A673 (cell line): ENCODE results near the gene CEACAM5.

Source experiments
- EZH2 ChIP-seq: fragments of 200-600 bp; sonication (generic); IDR thresholded peaks from 2 replicates; pipeline ENCODE4 v1.6.1; 2017; ENCODE audit warnings: borderline replicate concordance, low read depth, mild to moderate bottlenecking, mixed read lengths, antibody characterized with exemption, low read length; ENCODE audit not compliant: poor library complexity, severe bottlenecking
- TF ChIP-seq, protein P1 (sequence below): fragments of 300-800, 200-600 bp; sonication (generic); conservative IDR thresholded peaks from 2 replicates; pipeline ENCODE4 v1.5.1; 2017; ENCODE audit warnings: low read depth, mild to moderate bottlenecking, antibody characterized with exemption, low read length, moderate library complexity, mixed read lengths

DNA sequence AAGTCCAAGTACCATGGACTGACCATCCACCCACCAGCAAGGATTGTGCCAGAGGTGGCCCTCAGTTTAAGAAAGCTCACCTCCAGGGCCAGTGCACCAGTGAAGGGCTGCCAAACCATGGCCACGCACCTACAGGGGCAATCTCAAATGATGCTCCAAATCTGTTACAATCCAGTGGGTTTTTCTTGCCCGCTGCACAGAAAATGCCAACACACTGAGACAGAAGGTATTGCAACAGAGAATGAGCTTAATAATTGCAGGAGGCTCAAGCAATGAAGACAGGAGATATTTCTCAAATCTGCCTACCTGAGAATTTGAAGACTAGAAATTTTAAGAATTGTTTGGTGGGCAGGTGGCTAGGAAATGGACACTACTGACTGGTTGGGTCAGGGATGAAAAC is 42.4 kb upstream of the CEACAM5 start:
- TF ChIP-seq, protein P1, sequence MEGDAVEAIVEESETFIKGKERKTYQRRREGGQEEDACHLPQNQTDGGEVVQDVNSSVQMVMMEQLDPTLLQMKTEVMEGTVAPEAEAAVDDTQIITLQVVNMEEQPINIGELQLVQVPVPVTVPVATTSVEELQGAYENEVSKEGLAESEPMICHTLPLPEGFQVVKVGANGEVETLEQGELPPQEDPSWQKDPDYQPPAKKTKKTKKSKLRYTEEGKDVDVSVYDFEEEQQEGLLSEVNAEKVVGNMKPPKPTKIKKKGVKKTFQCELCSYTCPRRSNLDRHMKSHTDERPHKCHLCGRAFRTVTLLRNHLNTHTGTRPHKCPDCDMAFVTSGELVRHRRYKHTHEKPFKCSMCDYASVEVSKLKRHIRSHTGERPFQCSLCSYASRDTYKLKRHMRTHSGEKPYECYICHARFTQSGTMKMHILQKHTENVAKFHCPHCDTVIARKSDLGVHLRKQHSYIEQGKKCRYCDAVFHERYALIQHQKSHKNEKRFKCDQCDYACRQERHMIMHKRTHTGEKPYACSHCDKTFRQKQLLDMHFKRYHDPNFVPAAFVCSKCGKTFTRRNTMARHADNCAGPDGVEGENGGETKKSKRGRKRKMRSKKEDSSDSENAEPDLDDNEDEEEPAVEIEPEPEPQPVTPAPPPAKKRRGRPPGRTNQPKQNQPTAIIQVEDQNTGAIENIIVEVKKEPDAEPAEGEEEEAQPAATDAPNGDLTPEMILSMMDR = no peak
- TF ChIP-seq EZH2 = no peak
